GM21390 (cell line): ENCODE data around the gene ALOX12B.
A peak's percentile ranks its signal among the peaks of the same experiment; 100 is the strongest.

Experiments
- ATAC-seq: cut with Tn5 transposase; IDR thresholded peaks from one replicate; pipeline ENCODE4 v1.9.1; 2021; ENCODE audit not compliant: unreplicated experiment

The ALOX12B gene

GRCh38 chr17:8087075-8087951 lies at the start of gene ALOX12B:
Gene ALOX12B, minus strand, starts transcription at chr17:8087716. Its CDS starts 274 bp downstream, at chr17:8087442.
- no peak for ATAC-seq

GRCh38 chr17:8133941-8134340 lies 46.4 kb upstream of the ALOX12B start:
- no peak for ATAC-seq

GRCh38 chr17:8133399-8133798 lies 45.9 kb upstream of the ALOX12B start:
- ATAC-seq = no peak

GRCh38 chr17:8131844-8132441 lies 44.4 kb upstream of the ALOX12B start:
- ATAC-seq = no peak

- no peak for ATAC-seq
These were observed 40.7 kb upstream of the ALOX12B start for GRCh38 chr17:8128125-8128784.

GRCh38 chr17:8126491-8127066 lies 39.1 kb upstream of the ALOX12B start:
- peak; percentile 39 for ATAC-seq

GRCh38 chr17:8125947-8126490 lies 38.5 kb upstream of the ALOX12B start:
- ATAC-seq = peak; percentile 4

- ATAC-seq = no peak
These were observed 37.8 kb upstream of the ALOX12B start for GRCh38 chr17:8125154-8125946.

GRCh38 chr17:8124350-8125153 lies 37.0 kb upstream of the ALOX12B start:
- ATAC-seq = no peak

GRCh38 chr17:8123695-8124349 lies 36.3 kb upstream of the ALOX12B start, which contains the start of gene HES7:
Gene HES7, minus strand, starts transcription at chr17:8124106. Its CDS starts 22 bp downstream, at chr17:8124084.
- ATAC-seq = no peak

- no peak for ATAC-seq
These were observed 35.6 kb upstream of the ALOX12B start for GRCh38 chr17:8122924-8123694.

- ATAC-seq = no peak
These were observed 35.0 kb upstream of the ALOX12B start for GRCh38 chr17:8122422-8122923.

GRCh38 chr17:8121681-8122421 lies 34.3 kb upstream of the ALOX12B start:
- ATAC-seq = peak; percentile 26

GRCh38 chr17:8121407-8121680 lies 33.8 kb upstream of the ALOX12B start:
- no peak for ATAC-seq

- ATAC-seq = no peak
These were observed 33.2 kb upstream of the ALOX12B start for GRCh38 chr17:8120520-8121406.
